Dedifferentiated amniotic fluid mesenchymal stem cell (primary cell): ENCODE results near the gene GNAL.

ENCODE experiments used
- DNase-seq: peaks from one replicate; pipeline ENCODE4 v3.0.0-alpha.2; 2016; ENCODE audit errors: extremely low spot score

Gene GNAL

GRCh38 chr18:11724781-11725180 is 35.7 kb downstream of the GNAL start:
- no peak for DNase-seq

- DNase-seq: no peak
Measured at GRCh38 chr18:11726556-11726955, 37.5 kb downstream of the GNAL start.

DNA sequence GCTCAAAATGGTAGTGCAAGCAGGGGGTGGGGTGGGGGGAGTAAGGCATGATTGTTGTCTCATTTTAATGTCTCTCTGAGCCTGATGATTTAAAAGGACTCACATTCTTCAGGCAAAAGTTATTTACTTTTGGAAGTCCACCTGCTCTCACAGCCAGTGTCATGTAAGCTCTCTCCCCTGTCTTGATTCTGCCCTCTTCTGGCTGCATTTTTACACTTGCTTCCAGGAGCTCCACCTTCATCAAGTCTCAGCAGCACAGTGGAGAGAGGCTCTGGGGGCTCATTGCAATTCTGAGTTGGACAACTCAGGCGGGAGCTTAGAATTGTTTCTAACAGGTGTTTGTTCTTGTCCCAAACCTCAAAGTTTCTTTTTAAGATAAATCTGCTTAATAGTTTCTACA is 39.2 kb downstream of the GNAL start:
- no peak for DNase-seq

GRCh38 chr18:11729556-11729955 is 40.5 kb downstream of the GNAL start:
- DNase-seq: no peak

DNA sequence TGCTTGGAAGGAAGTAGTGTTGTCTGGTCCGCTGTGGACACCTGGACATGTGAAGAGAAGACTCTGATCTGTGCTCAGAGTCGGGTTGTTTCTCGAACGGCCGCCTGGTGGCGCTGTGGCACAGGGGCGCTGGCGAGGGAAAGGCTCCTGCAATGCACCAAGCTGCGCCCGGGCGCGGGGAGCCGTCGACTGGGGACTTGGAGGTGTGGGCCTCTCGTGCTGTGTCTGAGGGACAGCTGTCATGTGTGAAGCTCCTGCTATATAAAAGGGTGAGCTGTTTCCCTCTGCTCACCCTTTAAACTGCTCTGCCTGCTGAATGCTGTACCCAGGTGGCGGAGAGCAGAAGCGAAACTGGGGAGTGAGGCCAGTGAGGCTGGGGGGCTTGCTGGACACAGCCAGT is 44.0 kb downstream of the GNAL start:
- peak; percentile 49 for DNase-seq

GRCh38 chr18:11736656-11737055 is 47.6 kb downstream of the GNAL start:
- DNase-seq: no peak

GRCh38 chr18:11739893-11740292 is 50.8 kb downstream of the GNAL start:
- no peak for DNase-seq

DNA sequence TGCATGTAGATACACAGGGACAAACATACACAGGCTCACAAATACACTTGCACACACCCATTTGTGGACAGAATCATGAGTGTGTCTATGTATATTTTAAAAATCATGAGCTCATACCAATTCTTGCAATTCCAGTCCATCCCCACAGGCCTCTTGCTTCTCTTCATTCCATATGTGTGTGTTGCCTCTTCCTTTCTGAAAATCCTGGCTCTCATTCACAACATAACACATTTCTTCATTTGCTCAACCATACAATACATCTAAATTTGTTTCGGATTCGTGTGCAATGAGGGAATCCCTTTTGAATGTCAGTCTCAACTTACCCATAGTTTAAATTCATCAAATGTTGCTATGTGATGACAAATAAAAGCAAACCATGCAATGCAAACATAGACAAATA is 51.4 kb downstream of the GNAL start:
- no peak for DNase-seq

DNA sequence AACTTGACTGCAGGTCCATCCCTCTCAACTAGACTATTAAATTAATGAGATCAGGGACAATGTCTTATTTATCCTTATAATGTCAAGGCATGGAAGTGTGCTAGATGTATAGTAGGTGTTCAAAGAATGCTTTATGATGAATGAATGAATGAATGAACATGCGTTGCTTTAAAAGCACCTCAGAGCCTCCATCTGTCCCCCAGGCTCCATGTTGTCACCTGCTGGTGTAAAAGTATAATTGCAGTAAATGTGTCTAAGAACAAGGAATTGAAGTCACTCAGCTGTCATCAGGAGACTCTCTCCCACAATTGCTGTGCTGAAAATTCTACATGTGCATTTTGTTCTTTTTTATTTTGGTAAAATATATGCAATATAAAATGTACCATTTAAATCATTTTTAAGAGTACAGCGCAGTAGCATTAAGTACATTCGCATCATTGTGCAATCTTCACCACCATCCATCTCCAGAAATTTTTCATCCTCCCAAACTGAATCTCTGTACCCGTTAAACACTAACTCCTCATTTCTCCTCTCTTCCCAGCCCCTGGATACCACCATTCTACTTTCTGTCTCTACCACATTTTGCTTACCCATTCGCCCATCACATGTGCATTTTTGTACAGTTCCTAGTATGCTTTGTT is 52.6 kb downstream of the GNAL start:
- no peak for DNase-seq

DNA sequence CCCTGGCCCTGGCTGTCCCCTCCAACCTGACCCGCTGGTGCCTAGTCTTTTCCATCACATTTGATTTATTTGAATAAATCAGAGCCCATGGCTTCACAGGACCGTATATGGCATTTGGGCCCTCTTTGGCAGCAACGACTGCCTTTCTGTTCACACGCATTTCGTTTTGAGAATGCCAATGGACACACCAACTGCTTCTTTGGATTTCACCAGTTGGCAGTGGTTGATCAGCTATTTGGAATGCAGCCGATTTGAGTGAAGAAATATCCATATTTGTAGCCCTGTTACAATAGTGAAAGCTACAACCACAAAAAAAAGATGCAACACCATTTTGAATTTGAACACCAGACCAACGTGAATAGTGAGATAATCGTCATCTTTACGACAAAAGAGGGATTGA is 56.5 kb downstream of the GNAL start:
- DNase-seq: no peak

DNA sequence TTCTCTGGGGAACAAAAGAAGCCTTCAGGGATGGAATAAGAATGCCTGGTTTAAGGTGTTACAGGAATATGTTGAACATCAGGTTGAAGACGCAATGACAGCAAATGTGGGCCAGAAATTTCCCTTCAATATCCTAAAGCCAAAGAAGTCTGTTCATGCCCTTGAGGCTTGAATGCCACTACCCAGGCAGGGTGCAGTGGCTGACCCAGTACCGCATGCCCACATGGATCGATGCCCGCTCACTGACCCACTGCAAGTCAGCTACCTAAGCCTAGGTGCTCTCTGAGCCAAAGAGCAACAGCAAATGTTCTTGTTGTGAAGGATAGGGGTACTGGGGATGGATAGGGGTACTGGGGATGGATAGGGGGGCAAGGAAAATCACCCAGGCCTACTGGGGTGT is 58.2 kb downstream of the GNAL start:
- no peak for DNase-seq

GRCh38 chr18:11747731-11748130 is 58.7 kb downstream of the GNAL start:
- no peak for DNase-seq

DNA sequence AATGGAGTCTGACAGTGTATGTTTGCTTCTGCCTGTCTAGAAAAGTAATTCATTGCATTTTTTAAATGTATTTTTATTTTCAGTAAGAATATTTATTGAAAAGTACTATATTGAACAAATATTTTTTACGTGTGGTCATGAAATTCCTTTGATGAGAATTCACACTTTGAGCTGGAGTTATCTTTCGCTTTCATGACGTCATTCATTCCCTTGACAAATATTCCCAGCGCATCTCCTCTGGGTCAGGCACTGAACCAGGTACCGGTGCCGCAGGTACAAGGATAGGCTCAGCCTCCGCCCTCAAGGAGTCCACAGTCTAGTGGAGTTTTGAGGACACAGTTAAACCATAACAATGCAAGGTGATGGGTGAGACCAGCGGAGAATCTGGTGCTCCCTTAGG is 60.2 kb downstream of the GNAL start:
- DNase-seq: no peak

DNA sequence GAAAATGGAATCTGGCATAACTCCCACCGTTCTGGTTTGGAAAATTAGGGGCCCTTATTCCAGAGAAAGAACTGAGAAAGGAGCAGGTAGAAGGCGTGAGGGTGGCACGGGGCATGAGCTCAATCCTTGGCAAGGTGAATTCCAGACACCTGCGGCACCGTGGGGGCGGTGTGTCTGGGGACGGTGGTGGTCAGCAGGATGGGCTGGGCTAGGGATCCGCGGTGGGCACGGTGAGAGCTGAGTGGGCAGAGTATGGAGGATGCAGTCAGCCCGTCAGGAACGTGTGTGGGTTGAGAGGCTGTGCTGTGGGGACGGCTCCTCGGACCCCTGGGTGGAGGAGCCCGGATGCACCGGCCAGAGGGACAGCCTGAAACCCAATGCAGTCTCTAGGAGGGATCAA is 61.1 kb downstream of the GNAL start:
- no peak for DNase-seq

- no peak for DNase-seq
Measured at GRCh38 chr18:11750581-11751310, 61.7 kb downstream of the GNAL start.

DNA sequence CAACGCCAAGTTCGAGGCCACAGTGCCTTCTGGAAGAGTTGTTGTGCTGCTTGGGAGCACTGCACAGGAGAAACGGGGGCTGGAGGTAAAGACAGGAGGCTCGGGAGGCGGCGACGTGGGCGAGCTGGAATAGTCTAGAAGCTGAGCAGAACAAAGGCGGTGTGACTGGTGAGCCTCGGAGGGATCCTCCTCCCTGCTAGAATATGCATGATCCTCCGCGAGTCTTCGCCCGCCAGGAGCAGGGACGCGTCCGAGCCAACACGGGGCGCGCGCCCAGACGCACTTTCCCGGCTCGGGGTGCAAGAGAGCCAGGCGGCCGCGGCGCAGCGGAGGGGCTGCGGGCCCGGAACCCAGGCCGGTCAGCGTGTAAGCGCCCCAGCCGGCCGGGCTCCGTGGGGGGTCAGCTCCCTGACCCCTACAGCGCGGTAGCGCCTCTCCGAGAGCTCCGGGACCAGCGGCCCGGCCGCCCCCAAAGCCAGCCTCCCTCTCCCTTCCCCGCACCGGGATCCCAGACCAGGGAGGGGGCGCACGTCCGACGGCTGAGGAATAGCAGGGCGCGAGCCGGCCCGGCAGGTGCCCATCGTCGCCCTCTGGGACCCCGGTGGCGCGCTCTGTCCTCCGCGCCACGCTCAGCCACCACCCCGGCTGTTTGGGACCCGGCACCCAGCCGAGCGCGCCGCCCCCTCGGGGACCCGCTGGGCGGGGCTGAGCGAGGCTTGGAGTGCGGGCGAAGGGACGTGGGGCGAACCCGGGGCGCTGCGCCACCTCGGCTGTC is 62.5 kb downstream of the GNAL start:
- no peak for DNase-seq

GRCh38 chr18:11752116-11752911 is 63.2 kb downstream of the GNAL start:
- DNase-seq: no peak

- DNase-seq: no peak
Measured at GRCh38 chr18:11754979-11755378, 65.9 kb downstream of the GNAL start.

- no peak for DNase-seq
Measured at GRCh38 chr18:11757084-11757590, 68.1 kb downstream of the GNAL start.

DNA sequence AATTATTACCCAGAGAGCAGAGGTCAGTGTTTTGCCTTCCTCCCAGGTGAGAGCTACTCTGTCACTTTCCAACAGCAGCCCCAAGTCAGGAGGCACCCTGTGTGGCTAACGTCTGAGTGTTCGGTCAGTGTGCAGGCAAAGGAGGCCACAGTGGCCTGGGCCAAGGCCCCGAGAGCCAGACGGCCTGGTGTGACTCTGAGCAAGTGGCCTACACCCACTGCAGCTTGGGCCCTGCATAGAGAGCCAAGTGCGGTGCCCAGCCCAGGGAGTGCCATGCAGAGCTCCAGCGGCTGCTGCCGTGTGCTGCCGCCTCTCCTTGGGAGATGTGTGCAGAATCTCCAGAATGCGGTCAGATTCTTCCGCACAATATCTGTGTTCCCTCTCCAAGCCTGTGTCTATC is 70.4 kb downstream of the GNAL start:
- DNase-seq: no peak

DNA sequence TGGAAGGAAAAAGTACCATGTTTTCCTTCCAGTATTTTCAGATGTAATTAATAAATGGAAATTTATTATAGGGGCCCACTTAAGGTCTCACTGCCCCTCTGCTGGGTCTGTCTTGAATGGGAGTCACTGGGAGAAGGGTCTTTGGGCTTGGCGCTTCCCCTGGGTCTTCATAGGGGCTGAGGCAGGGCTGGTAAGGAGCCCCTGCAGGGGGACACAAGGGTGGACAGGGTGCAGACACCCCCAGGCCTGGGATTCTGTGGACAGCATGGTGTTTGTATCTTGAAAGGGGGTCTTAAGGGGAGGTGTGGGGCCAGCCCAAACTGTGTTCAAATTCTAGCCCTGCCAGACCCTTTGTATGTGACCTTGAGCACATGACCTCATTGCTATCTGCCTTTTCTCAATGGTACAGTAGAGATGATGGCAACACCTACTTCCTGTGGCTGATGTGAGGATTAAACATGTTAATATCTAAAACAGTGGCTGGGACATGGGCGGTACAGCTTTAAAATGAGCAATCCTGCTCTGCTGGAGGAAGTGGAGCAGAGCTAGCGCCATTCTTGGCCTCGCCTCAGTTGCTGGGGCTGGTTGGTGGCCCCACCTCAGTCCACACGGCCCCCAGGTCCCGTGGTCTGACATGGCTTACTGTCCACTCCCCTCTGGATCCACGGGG is 71.6 kb downstream of the GNAL start:
- no peak for DNase-seq
